ENCODE data around the gene IYD. TPM values are rescaled to one million over a fixed set of nuclear protein-coding genes. Genes with fewer than 3 reads are reported as not detected.

The IYD gene
- total and polyA plus RNA-seq, 4 experiments from 2014 or later = not detected

DNA sequence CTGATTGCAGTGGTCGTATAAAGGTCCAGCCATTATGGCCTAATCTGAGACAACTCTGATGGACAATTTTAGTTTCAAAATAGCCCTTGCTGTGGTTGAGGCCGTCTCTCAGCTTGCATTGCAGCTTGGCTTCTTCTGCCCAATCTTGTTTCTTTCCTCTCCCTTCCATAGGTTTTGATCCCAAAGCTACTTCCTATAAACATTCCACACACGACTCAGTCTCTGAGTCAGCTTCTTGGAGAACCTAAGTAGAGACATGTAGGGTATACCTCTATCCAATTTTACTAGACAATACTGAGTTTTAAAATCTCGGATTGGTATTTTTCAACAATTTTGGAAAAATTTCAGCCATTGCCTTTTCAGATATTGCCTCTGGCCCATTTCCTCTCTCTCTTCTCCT, 13.4 kb downstream of the IYD start:
- H3K27ac Mint-ChIP-seq = no peak overlapping the region
- POLR2A ChIA-PET (ENCODE audit: partially characterized antibody) = no interaction called here
- H3K4me3 ChIP-seq (ENCODE audit: low read length in 2 of 2) = no peak overlapping the region
- no peaks in the 10 kb centered on the region for H3K27me3 ChIP-seq (ENCODE audit: insufficient read depth, low read length)
- DNase-seq = no peak
- intact Hi-C loops (cut with micrococcal nuclease) = no loop called here
- H3K4me1 ChIP-seq (ENCODE audit: insufficient read depth, low read length) = no peaks in the 10 kb centered on the region
- H3K27ac ChIP-seq (ENCODE audit: low read depth, low read length) = no peak overlapping the region
- no peaks in the 10 kb centered on the region for H3K36me3 Mint-ChIP-seq
- H3K4me3 Mint-ChIP-seq = no peak overlapping the region
- H3K36me3 ChIP-seq (ENCODE audit: insufficient read depth, low read length) = no peaks in the 10 kb centered on the region
- no peaks in the 10 kb centered on the region for H3K4me1 Mint-ChIP-seq
- peaks cover 0 to 2% (median 0%) of the 10 kb centered on the region in 8 donors for H3K9me3 Mint-ChIP-seq
- peaks cover 12 to 14% of the 10 kb centered on the region in 2 donors for H3K27me3 Mint-ChIP-seq
- CTCF ChIA-PET (ENCODE audit: partially characterized antibody) = interaction anchor here (1.3 kb wide), 1 partner anchor 15 kb away, joined by 3 read pairs; no protein-coding TSS in a partner anchor
- no peaks in the 10 kb centered on the region for H3K9me3 ChIP-seq (ENCODE audit: control insufficient read depth in 1 of 2, low read length in 2 of 2)

DNA sequence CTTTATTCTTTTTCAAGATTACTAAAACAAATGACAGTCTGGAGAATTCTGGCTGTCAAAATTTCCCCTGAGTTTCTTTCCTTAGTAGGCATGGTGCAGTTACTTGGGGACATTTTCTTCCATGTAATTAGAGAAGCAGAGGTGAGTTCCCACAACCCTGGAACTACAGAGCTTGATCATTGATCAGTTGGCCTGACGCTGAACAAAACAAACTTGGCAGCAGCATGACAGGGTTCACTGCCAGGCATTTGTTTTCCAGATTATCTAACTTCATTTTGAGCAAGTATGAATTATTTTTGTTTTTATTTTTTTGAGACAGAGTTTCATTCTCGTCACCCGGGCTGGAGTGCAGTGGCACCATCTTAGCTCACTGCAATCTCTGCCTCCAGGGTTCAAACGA, 22.6 kb downstream of the IYD start:
- intact Hi-C loops (cut with micrococcal nuclease) = no loop called here
- CTCF ChIA-PET (ENCODE audit: partially characterized antibody) = interaction anchor here (0.7 to 1.2 kb wide), 2 partner anchors 306 to 424 kb away, joined by 3 to 4 read pairs; no protein-coding TSS in a partner anchor
- no peaks in the 10 kb centered on the region for H3K27me3 ChIP-seq (ENCODE audit: insufficient read depth, low read length)

GRCh38 chr6:150391890-150392289, 23.1 kb downstream of the IYD start:
- ChIA-PET CTCF (ENCODE audit: partially characterized antibody) (interaction anchor here (1.2 kb wide), 1 partner anchor 307 kb away, joined by 3 read pairs; no protein-coding TSS in a partner anchor), POLR2A (ENCODE audit: partially characterized antibody) (no interaction called here)
- H3K4me1 ChIP-seq (ENCODE audit: insufficient read depth, low read length) = no peaks in the 10 kb centered on the region
- Mint-ChIP-seq H3K27me3 (peaks cover 13 to 14% of the 10 kb centered on the region in 2 donors), H3K27ac (no peak overlapping the region), H3K9me3 (no peaks in the 10 kb centered on the region), H3K4me1 (peaks cover 0 to 1% (median 0%) of the 10 kb centered on the region in 4 donors), H3K4me3 (no peak overlapping the region), H3K36me3 (no peaks in the 10 kb centered on the region)
- H3K4me3 ChIP-seq (ENCODE audit: low read length in 2 of 2) = no peak overlapping the region
- intact Hi-C loops (cut with micrococcal nuclease) = no loop called here
- no peaks in the 10 kb centered on the region for H3K9me3 ChIP-seq (ENCODE audit: control insufficient read depth in 1 of 2, low read length in 2 of 2)
- H3K27me3 ChIP-seq (ENCODE audit: insufficient read depth, low read length) = no peaks in the 10 kb centered on the region
- no peak for DNase-seq
- no peaks in the 10 kb centered on the region for H3K36me3 ChIP-seq (ENCODE audit: insufficient read depth, low read length)
- no peak overlapping the region for H3K27ac ChIP-seq (ENCODE audit: low read depth, low read length)

More for the DNA sequence above, 22.6 kb downstream of the IYD start:
- Mint-ChIP-seq H3K4me1 (peaks cover 0 to 1% (median 0%) of the 10 kb centered on the region in 4 donors), H3K4me3 (no peak overlapping the region), H3K9me3 (no peaks in the 10 kb centered on the region), H3K27ac (no peak overlapping the region), H3K36me3 (no peaks in the 10 kb centered on the region), H3K27me3 (peaks cover 13 to 14% of the 10 kb centered on the region in 2 donors)
- Histone ChIP-seq H3K4me3 (ENCODE audit: low read length in 2 of 2) (no peak overlapping the region), H3K9me3 (ENCODE audit: control insufficient read depth in 1 of 2, low read length in 2 of 2) (no peaks in the 10 kb centered on the region), H3K36me3 (ENCODE audit: insufficient read depth, low read length) (no peaks in the 10 kb centered on the region), H3K4me1 (ENCODE audit: insufficient read depth, low read length) (no peaks in the 10 kb centered on the region), H3K27ac (ENCODE audit: low read depth, low read length) (no peak overlapping the region)
- no peak for DNase-seq
- POLR2A ChIA-PET (ENCODE audit: partially characterized antibody) = no interaction called here

DNA sequence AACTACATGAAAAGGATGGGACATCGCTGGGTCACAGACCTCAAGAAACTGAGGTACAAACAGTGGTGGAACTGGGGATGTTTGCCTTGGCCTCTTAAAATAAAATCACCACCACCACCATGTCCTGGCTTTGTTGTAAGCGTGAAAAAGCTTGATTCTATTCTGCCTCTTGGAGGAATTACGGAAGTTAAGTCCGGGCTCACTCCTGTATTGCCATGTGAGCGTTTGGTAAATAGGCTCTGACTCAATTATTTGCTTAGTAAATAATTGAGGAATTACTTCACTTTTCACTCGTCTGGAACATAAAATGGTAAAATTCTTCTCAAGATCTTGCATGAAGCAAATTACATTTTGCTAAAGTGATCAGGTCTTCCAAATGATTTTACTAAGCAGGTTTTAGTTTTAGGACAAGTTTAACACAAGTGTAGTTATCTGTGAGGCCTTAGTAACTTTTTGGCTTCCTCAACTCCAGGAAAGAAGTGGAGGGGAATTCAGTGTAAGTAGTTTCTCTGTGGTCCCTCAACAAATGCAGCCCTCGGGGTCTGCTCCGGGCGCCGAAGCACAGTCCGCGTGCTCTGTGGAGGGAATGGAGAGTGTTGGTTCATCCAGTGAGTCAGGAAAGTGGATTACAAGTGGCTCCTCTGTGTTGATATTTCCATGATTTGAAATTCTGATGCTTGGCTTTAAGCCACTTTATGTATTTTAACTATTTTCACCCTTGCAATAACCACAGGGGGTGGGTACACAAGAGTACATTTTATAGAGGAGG, 23.8 kb downstream of the IYD start:
- peaks cover 0 to 1% (median 0%) of the 10 kb centered on the region in 4 donors for H3K4me1 Mint-ChIP-seq
- no peaks in the 10 kb centered on the region for H3K36me3 Mint-ChIP-seq
- DNase-seq = no peak
- H3K4me3 Mint-ChIP-seq = no peak overlapping the region
- no peak overlapping the region for H3K27ac ChIP-seq (ENCODE audit: low read depth, low read length)
- H3K27me3 ChIP-seq (ENCODE audit: insufficient read depth, low read length) = no peaks in the 10 kb centered on the region
- H3K36me3 ChIP-seq (ENCODE audit: insufficient read depth, low read length) = no peaks in the 10 kb centered on the region
- no peak overlapping the region for H3K27ac Mint-ChIP-seq
- no peaks in the 10 kb centered on the region for H3K9me3 Mint-ChIP-seq
- peaks cover 8 to 11% of the 10 kb centered on the region in 2 donors for H3K27me3 Mint-ChIP-seq
- intact Hi-C loops (cut with micrococcal nuclease) = no loop called here
- ChIA-PET CTCF (ENCODE audit: partially characterized antibody) (interaction anchor here (0.7 to 4.6 kb wide), 4 partner anchors 8 to 311 kb away, joined by 3 to 28 read pairs (median 12); no protein-coding TSS in a partner anchor), POLR2A (ENCODE audit: partially characterized antibody) (no interaction called here)
- H3K4me1 ChIP-seq (ENCODE audit: insufficient read depth, low read length) = no peaks in the 10 kb centered on the region
- H3K9me3 ChIP-seq (ENCODE audit: control insufficient read depth in 1 of 2, low read length in 2 of 2) = no peaks in the 10 kb centered on the region
- no peak overlapping the region for H3K4me3 ChIP-seq (ENCODE audit: low read length in 2 of 2)

GRCh38 chr6:150394053-150394898, 25.5 kb downstream of the IYD start:
- intact Hi-C loops (cut with micrococcal nuclease) = loop anchor here (2.0 kb wide), 1 partner anchor 559 kb away; no protein-coding TSS in a partner anchor
- Mint-ChIP-seq H3K27ac (no peak overlapping the region), H3K9me3 (no peaks in the 10 kb centered on the region)

DNA sequence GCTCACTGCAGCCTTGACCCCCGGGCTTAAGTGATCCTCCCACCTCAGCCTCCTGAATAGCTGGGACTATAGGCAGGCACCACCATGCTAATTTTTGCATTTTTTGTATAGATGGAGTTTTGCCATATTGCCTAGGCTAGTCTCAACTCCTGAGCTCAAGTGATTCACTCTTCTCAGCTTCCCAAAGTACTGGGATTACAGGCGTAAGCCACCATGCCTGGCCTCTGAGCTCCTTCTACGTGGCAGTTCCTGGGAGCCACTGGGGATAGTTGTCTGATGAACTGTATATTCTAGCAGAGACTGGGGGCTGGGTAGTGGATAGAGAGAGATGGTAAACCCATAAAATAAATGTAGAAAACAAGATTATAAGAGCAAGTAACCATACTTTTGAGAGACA, 26.1 kb downstream of the IYD start:
- H3K4me1 ChIP-seq (ENCODE audit: insufficient read depth, low read length) = no peaks in the 10 kb centered on the region
- Mint-ChIP-seq H3K27ac (no peak overlapping the region), H3K4me3 (no peak overlapping the region), H3K36me3 (no peaks in the 10 kb centered on the region), H3K9me3 (no peaks in the 10 kb centered on the region), H3K4me1 (peaks cover 0 to 1% (median 0%) of the 10 kb centered on the region in 4 donors), H3K27me3 (peaks cover 4 to 11% of the 10 kb centered on the region in 2 donors)
- DNase-seq = no peak
- POLR2A ChIA-PET (ENCODE audit: partially characterized antibody) = no interaction called here
- H3K9me3 ChIP-seq (ENCODE audit: control insufficient read depth in 1 of 2, low read length in 2 of 2) = no peaks in the 10 kb centered on the region
- H3K36me3 ChIP-seq (ENCODE audit: insufficient read depth, low read length) = no peaks in the 10 kb centered on the region
- no peak overlapping the region for H3K27ac ChIP-seq (ENCODE audit: low read depth, low read length)
- no peaks in the 10 kb centered on the region for H3K27me3 ChIP-seq (ENCODE audit: insufficient read depth, low read length)
- CTCF ChIA-PET (ENCODE audit: partially characterized antibody) = interaction anchor here (1.1 to 4.6 kb wide), 16 partner anchors 10 to 444 kb away, joined by 3 to 30 read pairs (median 5); partner anchors contain the start of gene IYD
- intact Hi-C loops (cut with micrococcal nuclease) = loop anchor here (1.0 to 2.0 kb wide), 2 partner anchors 315 to 560 kb away; no protein-coding TSS in a partner anchor
- H3K4me3 ChIP-seq (ENCODE audit: low read length in 2 of 2) = no peak overlapping the region

More at GRCh38 chr6:150394053-150394898, 25.5 kb downstream of the IYD start:
- no peaks in the 10 kb centered on the region for H3K36me3 Mint-ChIP-seq
- no peak overlapping the region for H3K27ac ChIP-seq (ENCODE audit: low read depth, low read length)
- ChIA-PET POLR2A (ENCODE audit: partially characterized antibody) (interaction anchor here (0.6 kb wide), 1 partner anchor 618 kb away, joined by 3 read pairs; no protein-coding TSS in a partner anchor), CTCF (ENCODE audit: partially characterized antibody) (interaction anchor here (1.1 to 4.6 kb wide), 17 partner anchors 10 to 444 kb away, joined by 3 to 30 read pairs (median 5); partner anchors contain the start of gene IYD)
- H3K27me3 Mint-ChIP-seq = peaks cover 6 to 12% of the 10 kb centered on the region in 2 donors
- H3K4me3 Mint-ChIP-seq = no peak overlapping the region
- no peak overlapping the region for H3K4me3 ChIP-seq (ENCODE audit: low read length in 2 of 2)
- no peaks in the 10 kb centered on the region for H3K9me3 ChIP-seq (ENCODE audit: control insufficient read depth in 1 of 2, low read length in 2 of 2)
- H3K27me3 ChIP-seq (ENCODE audit: insufficient read depth, low read length) = no peaks in the 10 kb centered on the region
- no peaks in the 10 kb centered on the region for H3K36me3 ChIP-seq (ENCODE audit: insufficient read depth, low read length)
- no peaks in the 10 kb centered on the region for H3K4me1 ChIP-seq (ENCODE audit: insufficient read depth, low read length)
- peaks cover 0 to 1% (median 0%) of the 10 kb centered on the region in 4 donors for H3K4me1 Mint-ChIP-seq
- no peak for DNase-seq

Measured in CD4-positive, alpha-beta memory T cell (primary cell).